ENCODE results near the gene MYO6. TPM values are rescaled to one million over a fixed set of nuclear protein-coding genes. Genes with fewer than 3 reads are reported as not detected.

MYO6 gene
- total RNA-seq, 1 donor from 2014 or later, result 56.1 TPM

- peak; percentile 28 for DNase-seq (ENCODE audit: low read depth)
- no peak overlapping the region for H3K4me3 ChIP-seq (ENCODE audit: low read depth, low read length)
- no peak for TF ChIP-seq CTCF (IDR thresholded peaks at IDR 0.05; ENCODE audit: insufficient read depth, low read length, poor library complexity, severe bottlenecking)
- H3K36me3 ChIP-seq (ENCODE audit: control insufficient read depth, insufficient read depth, low read length), result no peaks in the 10 kb centered on the region
- H3K27me3 ChIP-seq (ENCODE audit: control insufficient read depth, insufficient read depth, low read length), result no peaks in the 10 kb centered on the region
These were observed 182.1 kb downstream of the MYO6 start for GRCh38 chr6:75931011-75931680.

- DNase-seq (ENCODE audit: low read depth), result no peak
- TF ChIP-seq CTCF (IDR thresholded peaks at IDR 0.05; ENCODE audit: insufficient read depth, low read length, poor library complexity, severe bottlenecking), result peak; percentile 71
- Histone ChIP-seq H3K4me3 (ENCODE audit: low read depth, low read length) (no peak overlapping the region), H3K27me3 (ENCODE audit: control insufficient read depth, insufficient read depth, low read length) (peaks cover 3% of the 10 kb centered on the region), H3K36me3 (ENCODE audit: control insufficient read depth, insufficient read depth, low read length) (no peaks in the 10 kb centered on the region)
These were observed 183.0 kb downstream of the MYO6 start for GRCh38 chr6:75932067-75932466.

DNA sequence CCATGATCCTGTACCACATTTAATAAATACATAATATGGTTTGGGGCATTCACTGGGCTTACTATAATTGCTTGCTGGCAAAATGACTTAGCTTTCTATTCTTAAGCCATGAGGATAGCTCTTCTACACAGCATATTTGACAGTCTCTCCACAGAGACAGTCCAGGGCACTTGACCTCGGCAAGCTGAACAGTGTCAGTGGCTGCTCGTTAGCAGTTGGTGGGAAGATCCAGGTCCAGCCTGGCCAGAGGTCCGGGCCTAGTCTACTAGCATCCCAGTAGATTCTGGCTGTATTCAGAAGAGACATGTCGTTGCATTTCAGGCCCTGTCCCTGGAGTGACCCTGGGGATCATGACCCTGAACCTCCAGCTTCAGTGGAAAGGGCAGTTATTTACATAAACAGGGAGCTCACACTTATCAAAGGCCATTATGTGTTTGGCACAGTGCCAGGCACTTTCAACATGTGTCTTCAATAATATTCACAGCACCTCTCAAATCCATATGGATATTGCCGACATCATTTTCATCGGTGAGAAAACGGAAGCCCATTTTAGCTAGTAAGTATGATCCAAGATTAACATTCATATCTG lies 184.4 kb downstream of the MYO6 start:
- Histone ChIP-seq H3K36me3 (ENCODE audit: control insufficient read depth, insufficient read depth, low read length) (no peaks in the 10 kb centered on the region), H3K4me3 (ENCODE audit: low read depth, low read length) (no peak overlapping the region), H3K27me3 (ENCODE audit: control insufficient read depth, insufficient read depth, low read length) (peaks cover 3% of the 10 kb centered on the region)
- no peak for DNase-seq (ENCODE audit: low read depth)
- TF ChIP-seq CTCF (IDR thresholded peaks at IDR 0.05; ENCODE audit: insufficient read depth, low read length, poor library complexity, severe bottlenecking), result no peak

DNA sequence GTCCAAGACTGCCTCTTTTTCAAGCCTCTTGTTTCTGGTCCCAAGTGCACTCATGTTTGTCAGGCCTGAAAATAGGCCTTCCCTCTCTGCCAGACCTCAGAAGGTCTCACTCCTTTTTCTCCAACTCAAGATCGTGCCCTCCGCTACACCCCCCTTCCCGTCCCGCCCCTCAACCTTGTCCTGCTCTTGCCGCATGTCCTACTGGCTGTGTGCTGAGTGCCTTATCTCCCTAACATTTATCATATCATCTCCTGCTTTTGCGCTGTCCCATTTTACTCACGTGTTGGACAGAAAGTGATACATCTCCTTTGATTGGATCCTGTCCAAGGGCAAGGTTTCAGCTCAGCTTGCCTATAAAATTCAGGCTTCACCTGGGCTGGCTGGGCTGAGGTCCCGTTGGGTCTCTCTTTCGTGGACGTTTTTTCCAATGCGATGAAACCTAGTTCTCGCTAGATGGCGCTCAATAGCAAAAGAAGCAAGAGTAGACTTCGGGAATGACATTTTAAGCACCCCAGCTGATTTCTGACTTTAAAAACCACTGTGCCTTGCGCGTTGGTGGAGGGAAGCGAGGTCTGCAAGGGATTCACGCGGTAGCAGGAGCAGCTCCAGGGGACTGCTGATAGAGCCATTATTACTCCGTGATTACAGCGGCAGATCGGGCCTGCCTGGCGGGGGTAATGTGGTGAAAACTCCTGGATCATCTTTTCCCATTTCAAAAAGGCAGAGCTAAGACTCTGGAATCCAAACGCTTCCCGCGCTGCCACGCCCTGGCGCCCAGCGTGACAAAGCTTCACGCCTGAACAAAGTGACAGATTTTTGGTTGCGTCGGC lies 185.8 kb downstream of the MYO6 start:
- peak; percentile 41 for DNase-seq (ENCODE audit: low read depth)
- H3K36me3 ChIP-seq (ENCODE audit: control insufficient read depth, insufficient read depth, low read length), result no peaks in the 10 kb centered on the region
- H3K27me3 ChIP-seq (ENCODE audit: control insufficient read depth, insufficient read depth, low read length), result peaks cover 3% of the 10 kb centered on the region
- peak overlapping the region; percentile 22 for H3K4me3 ChIP-seq (ENCODE audit: low read depth, low read length)
- peak; percentile 76 for TF ChIP-seq CTCF (IDR thresholded peaks at IDR 0.05; ENCODE audit: insufficient read depth, low read length, poor library complexity, severe bottlenecking)

DNA sequence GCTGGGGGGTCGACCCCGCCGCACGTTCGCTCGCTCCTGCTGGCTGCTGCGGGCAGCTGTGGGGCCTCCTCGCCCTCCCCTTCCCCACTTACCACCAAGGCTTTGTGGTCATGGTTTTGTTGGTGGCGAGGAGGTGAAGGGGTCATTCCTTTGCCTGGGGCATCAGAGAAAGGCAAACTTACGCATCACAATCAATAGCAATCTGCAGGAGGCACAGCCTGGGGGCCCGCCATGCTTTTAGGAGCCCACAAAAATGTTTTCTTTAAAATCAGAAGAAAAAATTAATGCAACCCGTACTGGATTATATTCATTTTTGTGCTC lies 186.4 kb downstream of the MYO6 start:
- peak overlapping the region; percentile 22 for H3K4me3 ChIP-seq (ENCODE audit: low read depth, low read length)
- DNase-seq (ENCODE audit: low read depth), result no peak
- no peaks in the 10 kb centered on the region for H3K36me3 ChIP-seq (ENCODE audit: control insufficient read depth, insufficient read depth, low read length)
- no peak for TF ChIP-seq CTCF (IDR thresholded peaks at IDR 0.05; ENCODE audit: insufficient read depth, low read length, poor library complexity, severe bottlenecking)
- peaks cover 3% of the 10 kb centered on the region for H3K27me3 ChIP-seq (ENCODE audit: control insufficient read depth, insufficient read depth, low read length)

Data from kidney epithelial cell (primary cell).